Measurements from ENCODE around the gene SMYD3. TPM values are rescaled to one million over a fixed set of nuclear protein-coding genes. Genes with fewer than 3 reads are reported as not detected.

The SMYD3 gene
- total RNA-seq, 1 donor from 2014 or later: 24.2 TPM

GRCh38 chr1:246483569-246483933 lies 23.5 kb downstream of the SMYD3 start:
- TF ChIP-seq CTCF (conservative IDR thresholded peaks at IDR 0.05): no peak
- Mint-ChIP-seq H3K4me1 (no peaks in the 10 kb centered on the region), H3K4me3 (no peak overlapping the region), H3K27ac (ENCODE audit: unreplicated experiment) (no peak overlapping the region), H3K27me3 (ENCODE audit: low read depth) (no peaks in the 10 kb centered on the region), H3K9me3 (no peaks in the 10 kb centered on the region), H3K36me3 (ENCODE audit: low read depth) (no peaks in the 10 kb centered on the region)
- DNase-seq (ENCODE audit: low read depth, low spot score): no peak

- TF ChIP-seq CTCF (conservative IDR thresholded peaks at IDR 0.05): no peak
- Mint-ChIP-seq H3K36me3 (ENCODE audit: low read depth) (no peaks in the 10 kb centered on the region), H3K4me1 (no peaks in the 10 kb centered on the region), H3K27me3 (ENCODE audit: low read depth) (no peaks in the 10 kb centered on the region), H3K4me3 (no peak overlapping the region), H3K9me3 (no peaks in the 10 kb centered on the region), H3K27ac (ENCODE audit: unreplicated experiment) (no peak overlapping the region)
- DNase-seq (ENCODE audit: low read depth, low spot score): no peak
These were observed 24.1 kb downstream of the SMYD3 start for GRCh38 chr1:246482805-246483568.

GRCh38 chr1:246479061-246479460 lies 28.0 kb downstream of the SMYD3 start:
- no peak overlapping the region for H3K27ac Mint-ChIP-seq (ENCODE audit: unreplicated experiment)
- no peaks in the 10 kb centered on the region for H3K9me3 Mint-ChIP-seq
- DNase-seq (ENCODE audit: low read depth, low spot score): no peak
- no peaks in the 10 kb centered on the region for H3K36me3 Mint-ChIP-seq (ENCODE audit: low read depth)
- H3K4me1 Mint-ChIP-seq: no peaks in the 10 kb centered on the region
- H3K27me3 Mint-ChIP-seq (ENCODE audit: low read depth): no peaks in the 10 kb centered on the region
- H3K4me3 Mint-ChIP-seq: no peak overlapping the region
- TF ChIP-seq CTCF (conservative IDR thresholded peaks at IDR 0.05): no peak

- no peaks in the 10 kb centered on the region for H3K27me3 Mint-ChIP-seq (ENCODE audit: low read depth)
- TF ChIP-seq CTCF (conservative IDR thresholded peaks at IDR 0.05): no peak
- H3K36me3 Mint-ChIP-seq (ENCODE audit: low read depth): no peaks in the 10 kb centered on the region
These were observed 29.4 kb downstream of the SMYD3 start for GRCh38 chr1:246477634-246478033.

GRCh38 chr1:246476771-246477170 lies 30.3 kb downstream of the SMYD3 start:
- DNase-seq (ENCODE audit: low read depth, low spot score): no peak
- Mint-ChIP-seq H3K4me3 (no peak overlapping the region), H3K9me3 (no peaks in the 10 kb centered on the region), H3K36me3 (ENCODE audit: low read depth) (no peaks in the 10 kb centered on the region), H3K27me3 (ENCODE audit: low read depth) (no peaks in the 10 kb centered on the region), H3K4me1 (no peaks in the 10 kb centered on the region), H3K27ac (ENCODE audit: unreplicated experiment) (no peak overlapping the region)
- TF ChIP-seq CTCF (conservative IDR thresholded peaks at IDR 0.05): no peak

More at GRCh38 chr1:246477634-246478033, 29.4 kb downstream of the SMYD3 start:
- Mint-ChIP-seq H3K9me3 (no peaks in the 10 kb centered on the region), H3K4me3 (no peak overlapping the region), H3K4me1 (no peaks in the 10 kb centered on the region), H3K27ac (ENCODE audit: unreplicated experiment) (no peak overlapping the region)
- no peak for DNase-seq (ENCODE audit: low read depth, low spot score)
